AG09319 (cell line): ENCODE measurements around the gene RAPGEF1.

Experiments used
- DNase-seq: peaks from one replicate; pipeline ENCODE4 v3.0.0-alpha.2; 2010; ENCODE audit warnings: low read depth; ENCODE audit errors: extremely low read depth
- TF ChIP-seq, protein P1 (sequence below): IDR thresholded peaks from 2 replicates; pipeline ENCODE4 v1.5.1; 2011; ENCODE audit warnings: low read depth, mild to moderate bottlenecking, inconsistent platforms, low read length, moderate library complexity

The RAPGEF1 gene

GRCh38 chr9:131739959-131740648 lies at the start of gene RAPGEF1:
RAPGEF1 (minus strand) TSS chr9:131740076; CDS start chr9:131739830, 246 bp downstream.
- no peak for DNase-seq
- TF ChIP-seq, protein P1, sequence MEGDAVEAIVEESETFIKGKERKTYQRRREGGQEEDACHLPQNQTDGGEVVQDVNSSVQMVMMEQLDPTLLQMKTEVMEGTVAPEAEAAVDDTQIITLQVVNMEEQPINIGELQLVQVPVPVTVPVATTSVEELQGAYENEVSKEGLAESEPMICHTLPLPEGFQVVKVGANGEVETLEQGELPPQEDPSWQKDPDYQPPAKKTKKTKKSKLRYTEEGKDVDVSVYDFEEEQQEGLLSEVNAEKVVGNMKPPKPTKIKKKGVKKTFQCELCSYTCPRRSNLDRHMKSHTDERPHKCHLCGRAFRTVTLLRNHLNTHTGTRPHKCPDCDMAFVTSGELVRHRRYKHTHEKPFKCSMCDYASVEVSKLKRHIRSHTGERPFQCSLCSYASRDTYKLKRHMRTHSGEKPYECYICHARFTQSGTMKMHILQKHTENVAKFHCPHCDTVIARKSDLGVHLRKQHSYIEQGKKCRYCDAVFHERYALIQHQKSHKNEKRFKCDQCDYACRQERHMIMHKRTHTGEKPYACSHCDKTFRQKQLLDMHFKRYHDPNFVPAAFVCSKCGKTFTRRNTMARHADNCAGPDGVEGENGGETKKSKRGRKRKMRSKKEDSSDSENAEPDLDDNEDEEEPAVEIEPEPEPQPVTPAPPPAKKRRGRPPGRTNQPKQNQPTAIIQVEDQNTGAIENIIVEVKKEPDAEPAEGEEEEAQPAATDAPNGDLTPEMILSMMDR = peak; percentile 52

GRCh38 chr9:131788851-131789250 lies 49.0 kb upstream of the RAPGEF1 start:
- DNase-seq = no peak
- TF ChIP-seq, protein P1 = no peak

DNA sequence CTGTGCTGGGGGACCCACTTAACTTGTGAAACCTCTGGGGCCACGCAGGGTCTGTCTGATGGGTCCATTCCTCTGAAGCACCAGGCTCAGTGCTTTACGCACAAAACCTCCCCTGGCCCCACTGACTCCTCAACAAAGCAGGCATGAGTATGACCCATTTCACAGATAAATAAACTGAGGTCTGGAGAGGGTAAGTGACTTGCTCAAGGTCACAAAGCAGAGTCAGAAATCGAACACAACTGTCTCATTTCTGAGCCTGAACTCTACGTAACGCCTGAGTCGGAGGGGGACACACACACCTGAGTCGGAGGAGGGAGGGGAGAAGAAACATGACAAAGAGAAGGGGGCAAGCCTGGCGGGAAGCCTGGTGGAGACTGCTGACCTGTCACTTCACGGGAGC lies 48.0 kb upstream of the RAPGEF1 start:
- TF ChIP-seq, protein P1 = no peak
- no peak for DNase-seq

DNA sequence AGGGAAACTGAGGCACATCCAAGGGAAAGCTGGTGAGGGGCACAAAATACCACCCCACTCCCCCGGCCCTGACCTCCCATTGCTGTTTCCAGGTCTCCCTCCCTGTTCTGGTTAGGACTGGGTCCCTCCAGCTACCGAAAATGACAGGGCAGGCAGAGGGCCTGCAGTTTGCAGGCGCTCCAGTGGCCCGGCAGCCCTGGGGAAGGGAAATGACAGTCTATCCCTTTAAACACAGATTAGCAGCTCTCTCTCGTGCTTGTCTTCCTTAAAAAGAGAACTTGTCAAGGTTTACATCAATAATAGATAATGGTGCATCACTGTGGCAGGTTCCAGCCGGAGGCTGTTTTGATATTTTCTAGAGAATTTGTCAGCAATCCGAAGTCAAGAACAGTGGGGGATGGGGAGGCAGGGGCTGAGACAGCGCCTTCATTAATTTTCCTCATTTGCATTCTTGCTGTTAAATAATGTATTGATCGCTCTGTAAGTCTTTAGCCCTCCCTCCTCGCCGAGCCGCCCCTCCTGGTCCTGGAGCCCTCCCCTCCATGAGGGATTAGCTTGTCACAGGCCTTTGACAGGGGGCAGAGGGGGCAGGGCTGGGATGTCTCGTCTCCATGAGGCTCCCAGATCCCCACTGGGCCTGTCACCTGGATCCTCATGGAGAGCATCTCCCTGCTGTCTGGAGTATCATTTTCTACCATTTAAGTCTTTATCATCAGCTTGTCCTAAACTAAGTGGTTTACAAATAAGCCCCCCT lies 45.0 kb upstream of the RAPGEF1 start:
- TF ChIP-seq, protein P1 = no peak
- no peak for DNase-seq

- no peak for DNase-seq
- TF ChIP-seq, protein P1 = no peak
These were observed 41.2 kb upstream of the RAPGEF1 start for GRCh38 chr9:131781069-131781468.

DNA sequence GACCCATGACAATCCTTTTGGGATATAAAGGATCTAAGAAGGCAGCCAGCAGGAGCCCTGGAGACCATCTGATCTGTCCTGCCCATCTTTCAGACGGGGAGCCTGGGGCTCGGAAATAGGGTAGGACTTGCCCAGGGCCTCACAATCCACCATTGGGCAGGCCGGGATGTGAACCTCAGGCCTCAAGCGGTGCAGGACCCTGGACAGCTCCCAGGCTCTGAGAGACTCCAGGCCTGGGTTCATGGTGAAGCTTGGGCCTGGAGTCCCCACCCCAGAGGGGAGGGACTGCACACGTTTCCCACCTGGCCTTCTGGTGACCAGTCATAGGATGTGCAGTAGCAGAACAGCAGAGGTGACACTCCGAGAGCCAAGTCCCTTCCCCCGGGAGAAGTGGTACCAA lies 36.6 kb upstream of the RAPGEF1 start:
- no peak for DNase-seq
- TF ChIP-seq, protein P1 = no peak

DNA sequence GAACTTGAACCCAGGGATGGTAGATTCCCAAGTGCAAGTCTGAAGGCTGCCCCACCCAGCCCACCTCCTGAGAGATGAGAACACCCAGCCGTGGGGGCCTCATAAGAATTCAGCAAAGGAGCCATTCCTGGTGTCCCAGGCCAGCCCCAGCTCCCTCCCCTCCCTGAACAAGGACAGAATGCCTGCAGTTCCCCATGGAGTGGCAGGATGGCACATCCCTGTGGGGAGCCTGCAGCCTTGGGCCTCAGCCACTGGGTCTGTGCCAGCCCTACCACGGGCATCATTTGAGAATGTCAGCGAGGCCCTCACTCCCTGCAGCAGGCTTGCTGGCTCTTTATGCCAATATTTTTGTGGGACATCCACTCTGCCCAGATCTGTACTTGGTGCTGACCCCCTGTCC lies 36.2 kb upstream of the RAPGEF1 start:
- TF ChIP-seq, protein P1 = no peak
- DNase-seq = no peak
